Activated CD8-positive, alpha-beta memory T cell treated with anti-CD3 and anti-CD28 coated beads for 24 hours (primary cell): ENCODE results near the gene TRERF1.

Source experiments
- DNase-seq: peaks from one replicate; pipeline ENCODE4 v3.0.0-alpha.2; 2020

Gene TRERF1

DNA sequence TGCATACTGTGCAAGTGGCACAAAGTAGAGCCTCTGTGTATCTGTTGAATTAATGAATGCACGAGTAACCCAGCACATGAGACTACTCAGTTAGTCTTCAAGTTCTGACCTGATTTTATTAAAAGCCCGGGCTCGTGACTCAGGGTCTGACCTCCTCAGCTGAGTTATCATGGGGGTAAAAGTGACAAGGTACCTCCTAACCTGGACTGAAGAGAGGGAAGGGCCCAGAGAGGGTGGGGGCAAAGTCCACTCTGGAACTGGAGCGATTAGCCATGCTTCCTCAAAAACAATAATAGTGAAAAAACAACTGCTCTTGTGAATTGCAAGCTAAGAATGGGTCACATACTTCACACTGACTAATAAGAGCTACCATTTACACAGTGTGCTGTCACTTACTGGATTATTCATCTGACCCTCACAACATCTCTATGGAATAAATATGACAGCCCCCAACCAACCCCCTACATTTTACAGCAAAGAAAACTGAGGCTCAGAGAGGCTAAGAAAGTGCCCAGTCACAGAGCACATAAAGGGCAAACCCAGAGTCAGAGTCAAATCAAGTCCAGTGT, 26.7 kb downstream of the TRERF1 start:
- DNase-seq, result peak; percentile 50

DNA sequence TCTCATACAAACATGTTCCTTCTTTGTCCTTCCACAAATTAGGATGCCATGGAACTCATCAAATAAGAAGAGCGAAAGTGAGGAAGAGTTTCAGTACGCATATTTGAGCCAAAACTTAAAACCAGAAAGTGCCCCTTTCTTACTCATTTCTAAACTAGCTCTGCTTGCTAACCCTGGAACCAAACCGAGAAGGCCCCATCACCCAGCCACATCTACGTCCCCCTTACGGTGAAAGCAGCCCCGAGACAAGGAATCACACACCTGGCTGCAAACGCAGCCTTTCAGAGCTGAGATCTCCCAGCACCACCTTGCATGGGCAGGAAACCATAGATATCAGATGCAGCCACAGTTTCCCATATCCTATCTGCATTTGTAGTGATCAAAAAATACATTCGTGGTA, 28.5 kb downstream of the TRERF1 start:
- peak; percentile 71 for DNase-seq

DNA sequence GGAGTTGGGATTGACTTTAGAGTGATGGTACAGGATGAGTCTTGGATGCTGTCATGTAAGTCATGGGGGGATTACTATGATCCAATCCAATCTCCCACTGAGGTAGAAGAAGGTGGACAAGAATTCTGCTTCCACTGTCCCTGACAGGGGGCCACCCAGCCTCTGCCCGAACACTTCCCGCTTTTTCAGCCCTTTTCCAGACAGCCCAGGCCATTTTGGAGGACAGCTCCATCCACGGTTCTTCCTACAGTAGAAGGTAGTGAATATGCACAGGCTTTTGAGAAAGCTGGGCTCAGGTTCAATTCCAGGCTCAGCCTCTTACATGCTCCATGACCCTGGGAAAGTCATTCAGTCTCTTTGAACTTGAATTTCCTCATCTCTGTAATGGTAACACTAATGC, 31.0 kb downstream of the TRERF1 start:
- peak; percentile 52 for DNase-seq

DNA sequence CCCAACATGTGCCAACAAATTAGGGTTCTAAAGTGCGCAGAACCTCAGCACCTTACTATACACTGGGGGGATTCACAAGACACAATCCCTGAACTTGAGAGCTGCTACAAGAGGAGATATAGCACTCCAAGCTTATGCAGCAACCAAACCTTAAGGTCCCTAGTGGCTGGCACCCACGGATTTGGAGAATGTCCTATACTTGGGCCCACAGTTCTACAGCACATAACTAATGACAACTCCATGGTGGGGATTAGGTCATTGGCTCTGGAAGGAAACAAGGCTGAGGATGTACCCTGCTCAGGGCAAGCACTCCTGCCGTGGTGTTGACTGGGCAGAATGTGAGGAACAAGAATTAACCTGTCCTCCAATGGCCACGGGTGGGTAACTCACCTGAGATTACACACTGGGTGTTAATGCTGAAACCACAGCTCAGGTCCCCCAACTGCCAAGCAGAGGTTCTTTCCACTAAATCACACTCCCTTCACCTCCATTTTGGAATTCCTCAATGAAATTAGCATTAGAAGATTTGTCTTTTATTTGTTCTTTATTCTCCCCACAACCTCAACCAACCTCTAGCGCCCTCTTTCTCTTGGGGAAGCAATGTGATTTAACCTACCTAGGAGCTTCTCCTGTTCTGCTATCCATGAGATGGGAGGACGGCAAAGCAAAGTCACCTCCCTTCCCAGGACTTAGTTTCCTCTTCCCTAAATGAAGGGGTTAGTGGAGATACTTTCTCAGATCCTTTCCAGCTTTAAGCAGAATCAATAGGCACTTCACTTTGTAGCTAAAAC, 32.0 kb downstream of the TRERF1 start:
- DNase-seq, result peak; percentile 58

DNA sequence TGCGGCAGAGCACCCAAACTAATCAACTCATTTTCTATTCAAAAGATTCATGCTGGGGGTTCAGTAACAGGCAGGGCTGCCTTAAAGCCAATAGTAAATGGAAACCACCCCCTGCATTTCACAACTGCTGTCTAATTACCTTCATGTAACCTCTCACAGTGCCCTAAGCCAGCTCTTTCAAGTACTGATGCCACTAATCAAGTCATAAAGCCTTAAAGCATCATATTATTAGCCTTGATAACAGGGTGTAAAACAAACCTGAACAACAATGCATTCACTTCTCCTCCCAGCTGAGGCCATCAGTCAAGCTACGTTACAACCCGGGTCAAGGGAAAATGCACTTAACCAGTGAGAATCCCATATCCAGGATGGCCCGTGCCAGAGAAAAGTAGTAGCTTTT, 33.0 kb downstream of the TRERF1 start:
- DNase-seq, result peak; percentile 56

DNA sequence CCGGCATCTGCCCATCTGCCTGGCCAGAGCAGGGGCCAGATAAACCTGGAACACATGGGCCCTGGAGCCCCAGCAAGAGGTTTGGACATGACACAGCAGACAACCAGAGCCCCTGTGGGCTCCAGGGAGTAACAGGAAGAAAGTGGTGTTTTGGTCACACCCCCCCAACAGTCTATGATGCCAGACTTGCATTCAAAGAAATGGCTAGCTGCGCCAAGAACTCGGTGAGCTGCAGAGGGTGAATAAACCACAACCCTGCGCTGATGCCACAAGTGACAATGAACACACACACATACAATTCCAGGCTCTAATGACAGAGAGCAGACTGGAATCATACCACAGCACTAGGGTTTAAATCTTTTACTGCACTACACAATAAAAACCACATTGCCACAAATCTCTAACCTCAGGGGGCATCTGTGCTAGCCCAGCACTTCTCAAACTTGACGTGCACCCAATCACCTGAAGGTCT, 34.0 kb downstream of the TRERF1 start:
- peak; percentile 77 for DNase-seq

DNA sequence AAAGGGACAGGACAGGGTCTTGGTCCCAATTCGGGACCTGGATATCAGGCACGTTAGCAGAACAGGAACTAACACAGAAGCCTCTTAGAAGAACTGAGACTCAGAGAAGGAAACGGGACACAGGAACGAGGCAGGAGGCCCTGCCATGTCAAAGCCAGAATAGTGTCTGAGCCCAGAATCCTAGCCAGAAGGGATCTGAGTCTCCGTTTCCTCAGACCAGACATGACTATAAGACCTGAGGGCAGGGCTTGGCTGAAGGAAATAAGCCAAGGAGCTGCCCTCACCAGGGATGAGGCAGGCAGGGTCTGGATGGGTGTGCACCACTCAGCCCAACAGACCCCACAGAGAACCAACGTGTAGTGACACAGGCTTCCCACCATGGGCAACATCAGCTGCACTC, 40.3 kb downstream of the TRERF1 start:
- DNase-seq, result peak; percentile 49

DNA sequence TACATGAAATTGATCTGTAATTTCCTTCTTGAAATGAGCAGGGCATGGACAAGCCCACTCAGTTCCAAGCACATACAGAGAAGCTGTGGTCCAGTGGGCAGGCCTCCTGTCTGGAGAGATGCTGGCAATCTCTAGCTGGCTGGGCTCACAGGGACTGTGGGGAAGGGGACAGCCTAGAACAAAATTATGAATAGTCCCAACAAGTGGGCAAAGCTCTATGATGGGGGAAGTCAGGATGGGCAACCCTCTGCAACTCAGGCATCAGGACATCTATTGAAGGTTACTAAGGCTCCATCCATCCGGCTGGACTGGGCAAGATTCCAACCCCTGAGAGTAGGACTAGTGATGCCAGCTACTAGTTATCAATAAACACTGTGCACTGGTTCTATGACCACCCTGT, 40.9 kb downstream of the TRERF1 start:
- peak; percentile 52 for DNase-seq

DNA sequence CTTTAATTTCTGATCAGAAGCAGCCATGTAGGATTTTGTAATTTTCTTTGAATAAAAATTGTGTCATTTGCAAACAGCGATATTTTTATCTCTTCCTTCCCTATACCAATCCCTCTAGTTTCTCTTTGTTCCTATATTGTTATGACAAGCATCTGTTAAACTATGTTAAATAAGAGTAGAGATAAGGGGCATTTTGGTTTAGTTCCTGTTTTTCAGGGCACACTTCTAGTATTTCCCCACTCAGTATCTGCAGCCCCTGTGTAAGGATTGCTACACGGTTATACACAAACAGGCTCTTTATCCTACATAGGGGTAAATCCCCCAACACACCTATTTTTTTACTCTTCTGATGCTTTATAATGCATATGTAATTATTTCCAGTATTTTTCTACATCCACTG, 42.1 kb downstream of the TRERF1 start:
- no peak for DNase-seq

DNA sequence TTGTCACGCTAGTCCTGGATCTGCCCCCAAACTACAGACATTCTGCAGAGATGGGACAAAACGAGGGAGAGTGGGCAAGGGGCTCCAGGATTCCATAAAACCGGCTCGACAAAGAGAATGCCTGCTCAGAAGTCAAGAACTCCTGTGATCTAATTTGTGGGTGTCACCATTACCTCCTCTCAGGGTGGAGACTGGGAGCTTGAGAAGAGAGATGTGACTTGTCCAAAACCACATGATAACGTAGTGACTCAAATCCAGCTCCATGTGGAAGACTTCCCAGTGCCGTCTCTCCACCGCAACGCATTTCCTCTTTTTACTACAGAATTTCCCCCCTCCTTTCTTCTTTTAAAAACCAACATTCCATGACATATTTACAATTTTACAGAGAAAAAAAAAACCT, 44.3 kb downstream of the TRERF1 start:
- DNase-seq, result peak; percentile 61

DNA sequence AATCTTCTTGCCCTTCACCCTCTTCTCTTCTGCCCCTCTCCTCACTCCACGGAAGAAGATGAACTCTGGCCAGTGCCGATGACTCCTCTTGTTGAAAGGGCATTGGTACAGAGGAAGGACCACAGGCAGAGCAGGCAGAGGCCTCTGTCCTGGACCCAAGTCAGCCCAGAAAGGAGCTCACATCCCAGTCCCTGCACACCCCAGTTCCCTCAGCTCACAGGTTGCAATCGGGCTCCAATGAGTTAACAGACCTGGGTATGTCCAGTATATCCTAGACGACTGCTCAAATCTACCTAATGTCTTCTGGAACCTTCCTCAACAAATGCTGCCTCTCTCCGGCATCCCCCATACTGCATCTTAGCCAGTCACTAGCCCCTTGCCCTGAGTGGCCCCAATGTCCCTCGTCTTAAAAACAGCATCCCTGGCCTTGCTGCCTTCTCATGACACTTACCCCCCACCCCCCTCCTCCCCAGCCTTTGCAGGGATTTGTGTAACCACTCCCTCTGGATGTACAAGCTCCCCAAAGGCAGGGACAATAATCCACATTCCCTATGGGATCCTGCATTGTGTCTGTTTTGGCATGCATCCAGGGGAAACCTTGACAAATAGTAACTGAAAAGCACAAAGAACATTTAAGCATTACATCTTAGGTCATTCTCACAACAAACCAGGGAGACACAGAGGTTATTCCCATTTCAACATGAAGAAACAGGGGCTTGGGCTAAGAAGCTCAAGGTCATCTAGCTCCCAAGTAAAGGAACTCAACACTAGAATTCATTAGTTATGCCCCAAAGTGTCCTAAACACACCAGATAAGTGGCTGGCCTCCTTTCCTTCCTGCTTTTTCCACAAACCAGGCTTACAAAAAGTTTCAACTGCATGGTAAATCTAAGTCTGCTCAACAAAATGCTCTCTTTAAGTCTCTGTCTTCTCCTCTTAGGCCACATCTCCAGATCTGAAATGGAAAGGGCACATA, 45.1 kb downstream of the TRERF1 start:
- peak; percentile 54 for DNase-seq

DNA sequence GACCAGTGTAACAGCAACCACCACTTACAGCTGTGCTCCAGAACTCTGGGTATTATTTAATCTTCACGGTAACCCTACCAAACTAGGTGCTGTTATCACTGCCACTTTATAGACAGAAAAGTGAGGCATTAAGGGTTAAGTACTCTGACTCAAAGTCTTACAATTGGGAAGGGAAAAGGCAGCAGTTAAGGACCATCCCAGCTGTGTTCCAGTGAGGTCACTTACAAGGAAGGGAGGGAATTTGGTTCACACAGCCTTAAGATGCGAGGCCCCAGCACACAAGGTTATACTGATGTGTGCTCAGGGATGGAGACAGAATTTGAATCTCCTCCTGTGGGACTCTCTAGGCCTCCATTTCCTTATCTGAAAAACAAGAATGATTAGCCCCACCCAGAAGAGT, 46.7 kb downstream of the TRERF1 start:
- DNase-seq, result peak; percentile 47

DNA sequence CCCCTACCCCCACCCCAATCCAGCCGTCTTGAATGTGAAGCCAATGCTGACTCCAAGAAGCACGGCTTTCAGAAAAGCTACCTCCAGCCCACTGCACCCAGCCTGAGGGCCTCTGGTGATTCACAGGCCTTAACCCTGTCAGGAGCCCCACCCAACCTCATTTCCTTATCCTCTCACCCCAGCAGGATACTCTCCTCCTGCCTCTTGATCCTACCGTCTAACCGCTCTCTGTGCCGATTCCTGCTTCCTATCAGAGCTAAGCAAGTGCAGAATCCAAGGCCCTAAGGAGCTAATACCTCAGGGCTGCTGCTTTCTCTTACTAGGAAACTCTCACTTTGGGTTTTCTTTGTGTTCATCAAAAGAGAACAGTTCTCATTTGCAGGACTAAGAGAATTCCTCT, 47.2 kb downstream of the TRERF1 start:
- peak; percentile 74 for DNase-seq

DNA sequence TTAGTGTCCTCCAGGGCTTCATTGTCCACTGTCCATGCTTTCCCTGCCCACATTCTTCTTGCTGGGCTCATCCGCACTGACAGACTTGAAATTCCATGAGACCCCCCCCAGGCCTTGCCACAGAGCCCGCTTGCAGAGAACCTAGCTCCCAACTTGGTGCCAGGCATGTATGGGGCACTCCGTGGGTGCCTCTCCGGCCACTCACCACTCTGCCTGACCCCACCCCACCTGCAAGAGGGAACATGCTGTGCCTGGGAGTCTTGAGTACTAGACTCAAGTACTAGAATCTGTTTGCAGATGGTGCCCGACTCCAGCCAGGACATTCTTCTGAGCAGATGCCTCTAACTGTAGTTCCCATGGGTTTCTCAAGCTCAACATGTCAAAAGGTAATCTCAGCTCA, 47.9 kb downstream of the TRERF1 start:
- DNase-seq, result peak; percentile 50

DNA sequence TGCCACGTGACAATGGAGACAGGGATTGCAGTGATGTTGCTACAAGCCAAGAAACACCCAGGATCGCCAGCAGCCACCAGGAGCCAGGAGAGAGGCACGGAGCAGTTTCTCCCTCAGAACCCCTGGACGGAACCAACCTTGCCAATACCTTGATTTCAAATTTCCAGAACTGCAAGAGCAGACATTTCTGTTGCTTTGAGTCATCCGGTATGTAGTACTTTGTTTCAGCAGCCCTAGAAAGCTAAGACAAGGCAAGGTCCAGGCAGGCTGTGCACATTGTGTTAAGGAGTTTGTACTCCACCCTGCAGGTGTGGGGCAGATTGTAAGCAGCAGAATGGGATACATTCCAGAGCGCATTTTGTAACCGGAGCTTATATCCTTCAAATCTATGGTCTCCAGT, 48.3 kb downstream of the TRERF1 start:
- peak; percentile 53 for DNase-seq

DNA sequence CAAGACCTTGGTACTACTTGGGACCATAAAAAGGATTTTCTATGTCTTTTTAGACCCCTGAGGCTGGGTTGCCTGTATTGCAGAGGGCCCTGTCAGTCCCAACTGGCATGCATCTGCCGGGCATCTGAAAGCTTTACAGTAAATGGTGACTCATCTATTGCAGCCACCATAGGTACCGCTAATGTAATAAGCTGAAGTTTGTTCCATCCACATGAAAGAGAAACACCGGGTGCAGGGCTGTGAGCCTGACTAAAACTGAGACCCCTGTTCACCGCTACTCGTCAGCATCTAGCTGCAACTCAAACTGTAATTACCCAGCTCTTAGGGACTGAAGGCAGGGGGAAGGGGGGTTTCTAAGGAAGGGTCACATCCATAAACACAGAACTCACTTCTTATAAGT, 49.5 kb downstream of the TRERF1 start:
- peak; percentile 76 for DNase-seq

DNA sequence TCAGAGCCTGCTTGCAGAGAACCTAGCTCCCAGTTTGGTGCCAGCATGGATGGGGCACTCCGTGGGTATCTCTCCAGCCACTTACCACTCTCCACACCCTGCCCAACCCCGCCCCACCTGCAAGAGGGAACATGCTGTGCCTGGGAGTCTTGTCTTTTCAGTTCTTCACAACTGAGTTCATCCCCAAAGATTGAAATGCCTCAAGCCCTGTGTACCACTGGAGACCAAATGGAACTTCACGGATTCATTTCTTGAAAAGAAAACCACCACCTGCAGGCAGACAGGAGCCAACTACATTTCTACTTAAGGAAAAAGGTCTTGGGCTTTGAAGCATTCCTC, 50.1 kb downstream of the TRERF1 start:
- DNase-seq, result peak; percentile 57

DNA sequence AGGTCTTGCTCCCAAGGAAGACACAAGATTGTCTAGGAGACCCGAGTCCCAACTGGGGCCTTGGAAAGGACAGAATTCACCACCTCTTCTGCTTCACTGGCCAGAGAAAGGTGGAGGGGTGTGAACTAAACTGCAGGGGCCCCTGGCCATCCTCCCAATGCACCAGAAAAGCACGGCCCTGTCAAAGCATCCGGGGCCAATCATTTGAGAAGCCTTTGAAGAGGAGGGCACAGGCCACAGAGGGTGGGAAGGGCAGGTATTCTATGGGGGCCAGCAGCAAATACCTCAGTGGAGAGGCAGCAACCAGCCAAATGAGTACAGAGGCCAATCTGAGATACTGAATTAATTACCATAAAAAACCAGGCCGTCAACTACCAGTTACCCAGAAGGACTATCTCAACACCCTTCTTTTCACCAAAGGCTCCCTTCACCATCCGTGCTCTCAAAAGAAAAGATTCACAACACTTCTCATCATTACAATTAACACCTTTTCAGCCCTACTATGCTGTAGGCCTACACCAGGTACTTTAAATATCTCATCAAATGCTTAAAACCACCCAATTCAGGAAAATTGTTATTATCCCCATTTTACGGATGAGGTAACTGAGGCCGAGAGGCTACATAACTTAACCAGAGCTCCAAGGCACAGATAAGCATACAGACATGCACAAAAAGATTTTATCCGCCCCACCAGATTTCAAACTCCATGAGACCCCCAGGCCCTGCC, 50.7 kb downstream of the TRERF1 start:
- peak; percentile 59 for DNase-seq

DNA sequence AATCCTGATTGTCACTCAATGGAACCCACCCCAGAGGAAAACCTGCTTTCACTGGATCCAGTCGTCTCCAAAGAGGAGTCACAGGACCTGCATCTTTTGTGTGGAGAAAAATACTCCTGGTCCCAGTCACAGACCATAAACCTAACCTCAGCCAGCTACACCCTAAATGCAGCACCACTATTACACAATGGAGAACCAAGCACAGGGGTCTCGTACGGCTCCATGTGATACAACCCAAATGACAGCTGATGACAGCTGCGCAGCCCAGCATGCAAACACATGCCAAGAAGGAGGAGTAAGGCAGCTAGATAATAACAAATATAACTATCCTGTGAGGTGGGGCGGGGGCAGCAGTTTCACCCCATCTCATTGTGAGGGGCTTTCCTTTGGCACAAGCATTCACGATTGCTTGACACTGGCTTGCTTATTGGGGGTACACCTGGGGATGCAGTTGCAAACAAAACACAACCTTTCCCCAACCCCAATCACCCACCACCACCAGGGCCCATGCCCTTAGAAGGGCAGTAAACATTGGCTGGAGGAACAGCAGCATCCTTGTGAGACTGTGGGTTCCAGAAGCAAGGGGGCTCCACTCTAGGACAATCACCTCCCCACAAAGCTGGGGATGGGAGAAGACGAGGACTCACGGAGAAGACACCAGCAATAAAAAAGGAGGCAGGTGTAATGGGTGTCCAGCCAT, 51.5 kb downstream of the TRERF1 start:
- DNase-seq, result peak; percentile 49

DNA sequence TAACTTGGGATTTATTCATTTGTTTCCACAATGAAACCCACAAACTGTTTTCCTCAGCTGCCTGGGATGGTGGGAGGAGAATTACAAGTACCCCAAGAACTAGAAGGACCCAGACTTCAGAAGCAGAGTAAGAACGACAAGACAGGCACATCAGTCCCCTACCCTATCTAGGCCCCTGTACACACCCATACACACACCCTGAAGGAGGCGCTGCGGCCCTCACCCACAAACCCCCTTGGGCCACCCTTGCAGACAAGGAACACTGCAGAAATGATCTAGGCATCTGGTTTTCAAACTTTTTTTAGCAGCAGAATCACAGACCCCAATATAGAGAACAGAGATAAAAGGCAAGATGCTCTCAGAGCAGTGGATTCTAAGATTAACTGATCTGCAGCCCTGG, 55.0 kb downstream of the TRERF1 start:
- DNase-seq, result peak; percentile 65

DNA sequence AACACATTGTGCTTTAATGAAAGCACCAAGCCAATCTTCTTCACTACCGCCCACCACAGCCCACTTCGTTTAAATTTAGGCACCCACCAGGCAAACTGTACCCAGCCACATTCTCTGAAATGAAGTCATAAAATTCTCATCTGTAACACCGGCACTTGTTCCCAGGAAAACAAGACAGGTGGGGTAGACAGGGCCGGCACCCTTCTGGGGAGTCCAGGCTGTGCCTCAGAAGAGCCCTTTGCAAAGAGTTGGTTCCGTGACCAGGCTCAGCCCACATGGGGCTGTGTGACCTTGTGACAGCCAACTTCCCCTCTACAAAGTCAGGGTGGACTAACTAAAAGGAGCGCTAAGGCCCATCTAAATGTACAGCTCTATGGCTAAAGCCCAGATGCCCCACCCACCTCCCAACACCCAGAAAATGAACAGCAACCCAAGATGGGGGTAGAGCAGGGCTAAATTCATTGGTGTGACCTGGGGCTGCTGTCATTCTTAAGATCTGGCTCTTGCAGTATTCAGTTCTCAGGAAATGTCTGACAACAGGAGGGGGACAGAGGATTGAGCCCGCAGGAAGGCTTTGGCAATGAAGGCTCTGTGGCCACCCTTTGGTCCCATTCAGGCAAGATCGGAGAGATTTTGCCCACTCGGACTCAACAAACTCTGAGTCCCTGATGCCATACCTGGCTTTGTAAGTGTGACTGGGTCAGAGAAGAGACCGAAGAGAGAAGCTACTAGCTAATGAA, 56.7 kb downstream of the TRERF1 start:
- DNase-seq, result peak; percentile 73
